HUES64 (cell line): ENCODE data around the gene MUC6.

Experiments
- H3K27ac ChIP-seq: 2 replicates; pipeline ENCODE4 v1.7.0; 2013; ENCODE audit warnings: low read depth, low read length, inconsistent platforms
- H3K27me3 ChIP-seq: 2 replicates; pipeline ENCODE4 v1.6.1; 2013; ENCODE audit warnings: mild to moderate bottlenecking, low read length; ENCODE audit not compliant: insufficient read depth
- H3K36me3 ChIP-seq: 2 replicates; pipeline ENCODE4 v1.6.1; 2013; ENCODE audit warnings: mild to moderate bottlenecking, low read length; ENCODE audit not compliant: insufficient read depth
- H3K4me1 ChIP-seq: 2 replicates; pipeline ENCODE4 v1.6.1; 2013; ENCODE audit warnings: mild to moderate bottlenecking, low read length, moderate library complexity; ENCODE audit not compliant: insufficient read depth
- H3K4me3 ChIP-seq: 2 replicates; pipeline ENCODE4 v1.5.1; 2013; ENCODE audit warnings: mild to moderate bottlenecking, low read length, moderate library complexity
- H3K9ac ChIP-seq: 2 replicates; pipeline ENCODE4 v1.6.1; 2013; ENCODE audit warnings: mild to moderate bottlenecking, low read depth, low read length
- H3K9me3 ChIP-seq: 2 replicates; pipeline ENCODE4 v1.6.1; 2013; ENCODE audit warnings: low read depth, low read length; ENCODE audit not compliant: insufficient read depth
- WGBS: fragments of 150-250, 120-280 bp; methylation state at CpG from one replicate; pipeline ENCODE4 v1.1.7; 2013; ENCODE audit warnings: missing lambda C conversion rate; 5-methylcytosine and 5-hydroxymethylcytosine counted together

Gene MUC6

GRCh38 chr11:1055109-1055703 is 18.7 kb upstream of the MUC6 start:
- H3K36me3 ChIP-seq: no peaks in the 10 kb centered on the region
- H3K9me3 ChIP-seq: no peaks in the 10 kb centered on the region
- no peak overlapping the region for H3K27ac ChIP-seq
- H3K27me3 ChIP-seq: no peaks in the 10 kb centered on the region
- H3K4me3 ChIP-seq: no peak overlapping the region
- no peaks in the 10 kb centered on the region for H3K4me1 ChIP-seq
- 92% methylated on average over 17 of the region's 17 CpGs for WGBS
- no peak overlapping the region for H3K9ac ChIP-seq

- H3K4me1 ChIP-seq: no peaks in the 10 kb centered on the region
- H3K27ac ChIP-seq: no peak overlapping the region
- no peaks in the 10 kb centered on the region for H3K9me3 ChIP-seq
- H3K36me3 ChIP-seq: no peaks in the 10 kb centered on the region
- no peak overlapping the region for H3K9ac ChIP-seq
- no peaks in the 10 kb centered on the region for H3K27me3 ChIP-seq
- 88% methylated on average over 25 of the region's 25 CpGs for WGBS
- no peak overlapping the region for H3K4me3 ChIP-seq
Observed at GRCh38 chr11:1054143-1055108, 17.9 kb upstream of the MUC6 start.

- no peaks in the 10 kb centered on the region for H3K4me1 ChIP-seq
- no peaks in the 10 kb centered on the region for H3K9me3 ChIP-seq
- WGBS: 92% methylated on average over 23 of the region's 25 CpGs
- H3K27me3 ChIP-seq: no peaks in the 10 kb centered on the region
- no peak overlapping the region for H3K4me3 ChIP-seq
- H3K27ac ChIP-seq: no peak overlapping the region
- no peak overlapping the region for H3K9ac ChIP-seq
- no peaks in the 10 kb centered on the region for H3K36me3 ChIP-seq
Observed at GRCh38 chr11:1053121-1053901, 16.8 kb upstream of the MUC6 start.

- Histone ChIP-seq H3K36me3 (no peaks in the 10 kb centered on the region), H3K27me3 (no peaks in the 10 kb centered on the region), H3K9ac (no peak overlapping the region), H3K4me3 (no peak overlapping the region), H3K9me3 (no peaks in the 10 kb centered on the region), H3K4me1 (no peaks in the 10 kb centered on the region), H3K27ac (no peak overlapping the region)
- 93% methylated on average over 25 of the region's 25 CpGs for WGBS
Observed at GRCh38 chr11:1052133-1053011, 15.9 kb upstream of the MUC6 start.

GRCh38 chr11:1051356-1052132 is 15.0 kb upstream of the MUC6 start:
- no peak overlapping the region for H3K9ac ChIP-seq
- H3K27ac ChIP-seq: no peak overlapping the region

GRCh38 chr11:1050581-1051355 is 14.2 kb upstream of the MUC6 start:
- Histone ChIP-seq H3K27ac (no peak overlapping the region), H3K9me3 (no peaks in the 10 kb centered on the region), H3K9ac (no peak overlapping the region), H3K36me3 (no peaks in the 10 kb centered on the region), H3K27me3 (no peaks in the 10 kb centered on the region), H3K4me1 (no peaks in the 10 kb centered on the region), H3K4me3 (no peak overlapping the region)
- WGBS: 70% methylated on average over 39 of the region's 39 CpGs

More at GRCh38 chr11:1051356-1052132, 15.0 kb upstream of the MUC6 start:
- no peak overlapping the region for H3K4me3 ChIP-seq
- 78% methylated on average over 15 of the region's 15 CpGs for WGBS
- H3K4me1 ChIP-seq: no peaks in the 10 kb centered on the region
- H3K27me3 ChIP-seq: no peaks in the 10 kb centered on the region
- no peaks in the 10 kb centered on the region for H3K9me3 ChIP-seq
- no peaks in the 10 kb centered on the region for H3K36me3 ChIP-seq

GRCh38 chr11:1049911-1050580 is 13.5 kb upstream of the MUC6 start:
- Histone ChIP-seq H3K27me3 (no peaks in the 10 kb centered on the region), H3K36me3 (no peaks in the 10 kb centered on the region), H3K4me1 (no peaks in the 10 kb centered on the region), H3K9me3 (no peaks in the 10 kb centered on the region), H3K27ac (no peak overlapping the region), H3K4me3 (no peak overlapping the region), H3K9ac (no peak overlapping the region)
- WGBS: 94% methylated on average over 18 of the region's 18 CpGs

- Histone ChIP-seq H3K9me3 (no peaks in the 10 kb centered on the region), H3K4me3 (no peak overlapping the region), H3K27me3 (no peaks in the 10 kb centered on the region), H3K4me1 (no peaks in the 10 kb centered on the region), H3K36me3 (no peaks in the 10 kb centered on the region), H3K27ac (no peak overlapping the region), H3K9ac (no peak overlapping the region)
- 89% methylated on average over 13 of the region's 13 CpGs for WGBS
Observed at GRCh38 chr11:1049431-1049891, 12.9 kb upstream of the MUC6 start.

GRCh38 chr11:1049071-1049405 is 12.5 kb upstream of the MUC6 start:
- Histone ChIP-seq H3K9me3 (no peaks in the 10 kb centered on the region), H3K27ac (no peak overlapping the region), H3K27me3 (no peaks in the 10 kb centered on the region), H3K36me3 (no peaks in the 10 kb centered on the region), H3K4me3 (no peak overlapping the region), H3K4me1 (no peaks in the 10 kb centered on the region), H3K9ac (no peak overlapping the region)
- WGBS: 96% methylated on average over 6 of the region's 6 CpGs
